Upper lobe of left lung (tissue), 4 donors: ENCODE measurements around the gene NFKB1.

Source experiments
- CTCF ChIP-seq, 6 experiments: fragments of 450-650 bp in 4 of 6; fragments of 200-600 bp in 2 of 6; sonication (generic) in 2 of 6; IDR thresholded peaks; one replicate each; pipeline ENCODE4 v1.5.1; 2016 to 2019; ENCODE audit warnings: antibody characterized with exemption in 6 of 6
- EP300 ChIP-seq, 4 donors: sonication (generic); formaldehyde crosslinking; IDR thresholded peaks; one replicate each; pipeline ENCODE4 v1.5.1; 2017; ENCODE audit warnings: antibody characterized with exemption in 4 of 4, control low read depth in 2 of 4
- POLR2A ChIP-seq, 4 donors: fragments of 450-650 bp; IDR thresholded peaks; one replicate each; pipeline ENCODE4 v1.5.1; 2016 to 2017; ENCODE audit warnings: antibody characterized with exemption in 4 of 4, mild to moderate bottlenecking in 2 of 4
- POLR2AphosphoS5 ChIP-seq, 2 donors: sonication (generic); formaldehyde crosslinking; IDR thresholded peaks; one replicate each; pipeline ENCODE4 v1.5.1; 2017; ENCODE audit warnings: antibody characterized with exemption in 2 of 2

- no peak for TF ChIP-seq POLR2A (IDR thresholded peaks at IDR 0.05)
- no peak for TF ChIP-seq CTCF (IDR thresholded peaks at IDR 0.05)
- no peak for TF ChIP-seq POLR2AphosphoS5 (IDR thresholded peaks at IDR 0.05)
- no peak for TF ChIP-seq EP300 (IDR thresholded peaks at IDR 0.05)
Measured at GRCh38 chr4:102473476-102473875, 27.7 kb upstream of the NFKB1 start.
